Activated CD4-positive, alpha-beta T cell treated with anti-CD3 and anti-CD28 coated beads, Interleukin-2, amount 50 U/mL, for 16 hours (primary cell): ENCODE data around the gene TNS3.
"Not testable (repeated sequence)": the region's sequence is repeated elsewhere in the genome, so short reads cannot be mapped to it uniquely, and the experiment has no call there.

Experiments used
- DNase-seq: peaks from one replicate; pipeline ENCODE4 v3.0.0-alpha.2; 2020

TNS3 gene

DNA sequence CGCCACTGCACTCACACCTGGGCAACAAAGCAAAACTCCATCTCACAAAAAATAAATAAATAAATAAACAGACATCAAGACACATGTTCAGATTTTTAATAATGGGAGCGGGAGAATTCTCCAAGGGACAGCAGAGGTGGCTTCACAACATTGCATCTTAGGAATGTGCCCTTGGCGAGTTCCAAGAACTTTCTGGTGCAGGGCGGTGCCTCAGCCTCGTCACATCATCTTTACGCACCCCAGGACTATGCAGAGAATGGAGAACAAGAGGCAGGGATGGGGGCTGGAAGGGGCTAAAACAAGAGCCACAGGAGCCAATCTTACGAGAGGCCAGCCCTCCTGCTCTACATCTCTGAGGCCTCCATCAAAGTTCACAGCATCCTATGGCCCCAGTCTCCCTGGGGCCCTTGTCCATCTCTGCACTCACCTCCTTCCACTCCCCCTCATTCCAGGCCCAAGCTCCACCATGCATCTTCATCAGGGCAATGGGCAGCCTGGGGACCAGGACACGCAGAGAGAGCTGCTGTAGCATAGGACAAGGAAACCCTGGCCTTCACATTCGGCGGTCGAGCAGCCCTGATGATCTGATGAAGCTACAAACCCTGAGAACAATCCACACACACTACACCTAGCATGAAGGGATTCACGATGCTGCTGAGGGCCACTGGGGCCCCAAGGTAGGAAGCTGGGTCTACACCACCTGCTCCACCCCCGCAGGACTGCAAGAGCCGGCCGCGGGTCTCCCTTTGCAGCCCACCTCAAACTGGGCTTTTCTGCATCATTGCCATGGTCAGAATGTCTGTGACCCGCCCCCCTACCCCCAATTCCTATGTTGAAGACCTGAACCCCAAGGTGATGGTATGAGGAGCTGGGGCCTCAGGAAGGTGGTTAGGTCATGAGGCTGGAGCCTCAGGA lies 22.3 kb downstream of the TNS3 start:
- DNase-seq, result no peak

DNA sequence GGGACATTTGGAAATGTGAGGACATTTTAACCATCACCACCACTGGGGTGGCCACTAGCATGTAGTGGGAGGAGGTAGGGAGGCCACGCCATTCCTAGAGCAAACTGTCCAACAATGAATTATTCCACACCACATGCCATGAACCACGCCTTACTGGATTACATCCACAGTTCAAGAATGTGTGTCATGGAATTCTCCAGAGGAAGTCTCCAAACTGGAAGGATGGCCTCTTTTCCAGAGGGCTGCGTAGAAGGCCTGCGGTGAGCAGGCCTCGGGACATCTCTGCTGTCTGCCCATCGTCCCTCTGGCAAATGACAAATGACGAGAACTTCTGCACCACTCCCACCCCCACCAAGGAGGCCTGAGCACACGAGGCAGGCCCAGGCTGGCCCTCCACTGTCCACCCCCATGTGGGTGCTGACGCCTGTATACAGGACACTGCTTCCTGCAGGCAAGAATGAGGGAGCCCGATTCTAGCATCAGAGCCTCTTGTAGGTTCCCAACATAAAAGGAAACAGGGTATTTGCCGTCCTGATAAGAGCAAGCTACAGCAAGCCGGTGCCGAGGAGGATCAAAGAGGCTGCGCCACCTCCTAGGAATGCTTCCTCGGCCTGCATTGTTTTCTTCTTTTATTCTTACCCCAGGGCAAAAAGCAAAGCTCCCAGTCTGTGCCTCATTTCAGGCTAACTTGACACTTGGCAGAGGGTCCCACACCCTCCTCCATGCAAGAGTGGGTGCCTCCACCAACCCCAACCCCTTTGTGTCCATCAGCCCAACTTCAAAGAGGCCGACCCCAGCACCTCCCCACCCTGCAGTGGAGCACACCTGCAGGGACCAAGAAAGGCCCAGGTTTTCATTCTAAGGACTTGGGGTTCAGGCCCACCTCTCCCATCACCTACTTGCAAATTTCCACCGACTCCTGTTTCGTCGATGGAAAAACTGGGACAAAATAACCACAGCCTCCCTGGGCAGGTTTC lies 23.9 kb downstream of the TNS3 start:
- no peak for DNase-seq

DNA sequence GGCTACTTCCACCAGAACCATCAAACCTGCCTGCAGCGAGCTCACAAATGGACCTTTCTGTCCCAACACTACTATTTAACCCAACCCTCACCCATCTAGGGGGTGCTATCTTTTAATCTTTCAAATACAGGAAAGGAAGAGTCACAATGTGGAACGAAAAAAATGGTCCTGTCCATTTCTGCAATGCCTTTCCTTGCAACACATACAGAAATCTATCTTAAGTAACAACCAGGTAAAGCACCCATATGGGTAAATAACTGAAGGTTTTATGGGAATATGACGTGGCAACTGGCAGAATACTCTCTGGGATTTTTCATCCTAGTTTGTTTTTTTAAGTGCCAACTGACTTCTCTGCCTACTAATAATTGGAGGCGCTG lies 24.6 kb downstream of the TNS3 start:
- DNase-seq, result no peak

DNA sequence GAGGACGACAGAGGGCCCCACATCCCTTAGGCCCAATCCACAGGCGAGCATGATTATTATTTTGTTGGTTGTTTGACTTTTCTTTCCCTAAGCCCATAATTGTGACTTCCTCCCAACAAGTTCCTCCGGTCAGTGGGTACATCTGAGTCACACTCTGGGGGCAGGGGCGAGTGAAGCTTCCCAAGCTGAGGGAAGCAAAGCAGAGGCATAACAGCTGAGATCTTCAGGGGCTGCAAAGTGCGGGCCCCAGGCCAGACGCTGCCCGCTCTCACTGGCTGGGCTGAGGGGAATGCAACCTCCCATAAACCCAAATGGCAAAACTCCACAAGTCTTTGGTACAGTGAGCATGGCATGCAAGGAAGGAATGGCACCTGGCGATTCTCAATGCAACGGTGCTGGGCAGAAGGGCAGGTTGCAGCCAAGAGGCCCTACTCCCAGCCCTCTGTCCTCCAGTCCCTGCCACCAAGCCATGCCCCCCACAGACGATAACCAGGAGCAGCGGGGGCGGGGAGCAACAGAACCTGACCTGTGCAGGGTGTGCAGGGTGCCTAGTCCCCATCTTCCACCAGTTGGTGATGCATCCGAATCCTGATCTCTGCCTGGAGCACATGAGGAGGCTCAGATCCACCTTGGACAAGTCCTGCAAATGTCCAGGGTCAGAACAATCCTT lies 25.3 kb downstream of the TNS3 start:
- DNase-seq, result no peak

DNA sequence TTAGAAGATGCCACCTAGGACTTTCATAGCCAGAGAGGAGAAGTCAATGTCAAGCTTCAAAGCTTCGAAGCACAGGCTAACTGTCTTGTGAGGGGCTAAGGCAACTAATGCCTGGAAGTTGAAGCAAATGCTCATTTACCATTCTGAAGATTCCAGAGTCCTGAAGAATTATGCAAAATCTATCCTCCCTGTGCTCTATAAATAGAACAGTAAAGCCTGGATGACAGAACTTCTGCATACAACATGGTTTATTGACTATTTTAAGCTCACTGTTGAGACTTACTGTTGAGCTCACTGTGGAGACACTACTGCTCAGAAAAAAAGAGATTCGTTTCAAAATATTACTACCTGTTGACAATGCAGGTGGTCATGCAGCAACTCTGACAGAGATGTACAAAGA lies 28.6 kb downstream of the TNS3 start:
- no peak for DNase-seq

DNA sequence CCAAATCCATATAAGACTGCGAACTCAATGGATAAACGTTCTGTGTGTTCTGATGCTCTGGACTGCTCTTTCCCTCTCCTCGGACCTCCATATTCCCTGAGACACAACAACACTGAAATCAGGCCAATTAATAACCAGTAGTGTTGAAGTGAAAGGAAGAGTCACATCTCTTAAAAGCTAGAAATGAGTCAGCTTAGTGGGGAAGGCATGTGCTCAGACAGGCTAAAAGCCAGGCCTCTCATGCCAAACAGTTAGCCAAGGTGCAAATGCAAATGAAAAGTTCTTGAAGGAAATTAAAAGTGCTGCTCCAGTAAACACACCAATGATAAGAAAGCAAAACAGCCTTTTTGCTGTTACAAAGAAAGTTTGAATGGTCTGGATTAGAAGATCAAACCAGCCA lies 29.3 kb downstream of the TNS3 start:
- peak; percentile 4 for DNase-seq

DNA sequence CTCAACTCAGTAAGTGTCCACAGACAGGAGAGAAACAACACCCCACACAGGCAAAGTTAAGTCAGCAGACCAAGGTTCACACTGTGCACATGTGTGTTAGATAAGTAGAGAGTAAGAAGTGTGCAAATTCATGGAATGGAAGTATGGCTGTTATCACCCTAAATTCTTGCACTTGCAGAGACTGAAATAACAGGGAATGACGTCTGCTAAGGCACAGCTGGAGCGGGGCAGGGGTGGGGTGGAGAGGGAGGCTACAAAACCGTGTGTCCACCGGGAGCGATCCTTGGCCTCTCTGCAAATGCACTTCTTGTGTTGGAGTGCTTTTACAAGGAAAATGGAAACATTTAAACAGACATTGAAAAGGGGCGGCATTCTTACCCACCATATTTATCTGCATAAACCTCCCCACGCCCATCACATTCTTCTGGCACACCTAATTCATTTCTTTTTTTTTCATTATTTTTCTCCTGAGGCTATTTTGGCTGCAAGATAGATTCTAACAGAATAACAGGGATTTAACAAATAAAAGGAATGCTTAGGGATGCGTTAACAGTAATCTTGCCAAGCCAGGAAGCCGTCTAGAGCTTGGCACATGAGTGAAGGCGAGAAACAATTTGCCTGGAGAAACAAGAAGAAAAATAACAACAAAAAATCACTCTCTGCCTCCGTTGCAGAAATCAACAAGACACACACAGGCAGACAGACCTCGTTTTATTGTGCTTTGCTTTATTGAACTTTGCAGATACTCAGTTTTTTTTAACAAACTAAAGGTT lies 30.1 kb downstream of the TNS3 start:
- DNase-seq, result no peak

DNA sequence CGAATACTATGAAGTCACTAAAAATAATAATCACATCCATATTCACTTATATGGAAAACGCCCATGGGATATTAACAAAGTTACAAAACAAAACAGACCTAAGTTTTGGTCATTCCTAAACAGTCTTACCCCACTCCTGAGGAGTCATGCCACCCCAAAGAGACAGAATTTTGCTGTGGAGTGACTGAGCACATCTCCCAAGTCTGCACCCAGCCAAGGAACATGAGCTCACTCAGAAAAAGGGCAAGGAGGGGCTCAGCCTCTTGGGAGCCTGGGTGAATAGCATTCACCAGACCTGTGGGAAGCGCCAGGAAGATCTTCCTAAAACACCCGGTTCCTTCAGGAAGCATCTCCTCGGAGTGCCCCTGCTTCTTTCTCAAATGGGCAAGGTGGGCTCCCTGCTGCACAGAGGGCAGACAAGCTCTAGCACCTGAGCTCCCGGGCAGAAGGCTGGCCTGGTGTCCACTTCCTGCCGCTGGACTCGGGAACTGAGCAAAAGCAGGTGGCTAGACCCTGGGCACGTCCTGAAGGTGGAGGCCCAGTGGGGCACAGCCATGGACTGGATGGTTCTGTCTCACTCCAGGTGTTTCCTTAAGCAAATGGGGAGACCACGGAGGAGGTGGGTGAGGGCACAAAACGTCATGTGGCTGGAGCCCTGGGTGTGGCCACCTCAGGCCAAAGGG lies 31.0 kb downstream of the TNS3 start:
- no peak for DNase-seq

DNA sequence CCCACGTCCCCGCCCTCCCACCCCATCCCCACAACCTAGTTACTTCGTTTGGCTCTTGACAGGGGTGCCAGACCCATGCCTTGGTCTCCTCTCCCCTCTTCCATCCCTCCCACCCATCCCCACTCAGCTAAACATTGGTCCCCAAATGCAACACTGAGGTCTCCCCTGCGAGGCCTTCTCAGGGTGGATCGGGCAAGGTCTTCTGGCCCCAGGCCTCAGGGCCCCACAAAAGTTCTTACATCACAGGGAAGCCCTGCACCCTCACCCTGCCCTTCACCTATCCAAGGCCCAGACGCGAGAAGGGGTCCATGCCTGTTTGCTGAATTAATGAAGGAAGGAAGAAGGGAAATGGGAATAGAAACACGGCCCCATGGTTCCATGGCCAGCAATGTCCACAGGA lies 32.0 kb downstream of the TNS3 start:
- no peak for DNase-seq

DNA sequence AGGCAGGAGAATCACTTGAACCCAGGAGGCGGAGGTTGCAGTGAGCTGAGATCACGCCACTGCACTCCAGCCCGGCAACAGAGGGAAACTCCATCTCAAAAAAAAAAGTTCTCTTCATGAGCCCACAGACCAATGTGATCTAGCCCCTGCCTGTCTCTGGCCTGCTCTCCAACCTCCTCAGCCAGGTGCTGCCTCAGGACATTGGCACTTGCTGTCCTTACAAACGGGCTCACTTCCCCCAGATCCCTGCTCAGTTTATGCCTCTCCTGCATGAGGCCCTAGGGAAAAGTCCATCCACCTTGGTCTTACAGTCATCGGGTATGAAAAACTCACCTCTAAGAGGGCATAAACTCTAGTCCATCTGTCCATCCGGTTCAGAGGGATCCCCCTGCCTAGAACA lies 32.5 kb downstream of the TNS3 start:
- no peak for DNase-seq

DNA sequence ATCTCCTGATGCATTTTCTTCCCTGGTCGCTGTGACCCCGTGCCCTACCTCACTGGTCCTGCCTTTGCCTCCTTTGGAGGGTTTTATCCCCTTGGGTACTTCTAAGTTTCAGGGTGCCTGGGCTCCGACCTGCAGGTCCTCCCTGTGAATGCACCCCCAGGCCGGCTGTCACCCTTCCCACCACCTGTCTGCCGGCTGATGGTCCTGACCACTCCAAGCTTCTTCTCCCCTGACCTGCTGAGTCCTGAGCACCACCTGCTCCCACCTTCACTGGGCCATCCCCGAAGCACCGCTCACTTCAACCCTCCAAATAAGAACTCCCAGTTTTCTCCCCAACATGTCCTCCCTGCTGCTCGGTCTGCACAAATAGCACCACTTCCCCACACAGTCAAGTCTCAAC lies 33.4 kb downstream of the TNS3 start:
- DNase-seq, result no peak

DNA sequence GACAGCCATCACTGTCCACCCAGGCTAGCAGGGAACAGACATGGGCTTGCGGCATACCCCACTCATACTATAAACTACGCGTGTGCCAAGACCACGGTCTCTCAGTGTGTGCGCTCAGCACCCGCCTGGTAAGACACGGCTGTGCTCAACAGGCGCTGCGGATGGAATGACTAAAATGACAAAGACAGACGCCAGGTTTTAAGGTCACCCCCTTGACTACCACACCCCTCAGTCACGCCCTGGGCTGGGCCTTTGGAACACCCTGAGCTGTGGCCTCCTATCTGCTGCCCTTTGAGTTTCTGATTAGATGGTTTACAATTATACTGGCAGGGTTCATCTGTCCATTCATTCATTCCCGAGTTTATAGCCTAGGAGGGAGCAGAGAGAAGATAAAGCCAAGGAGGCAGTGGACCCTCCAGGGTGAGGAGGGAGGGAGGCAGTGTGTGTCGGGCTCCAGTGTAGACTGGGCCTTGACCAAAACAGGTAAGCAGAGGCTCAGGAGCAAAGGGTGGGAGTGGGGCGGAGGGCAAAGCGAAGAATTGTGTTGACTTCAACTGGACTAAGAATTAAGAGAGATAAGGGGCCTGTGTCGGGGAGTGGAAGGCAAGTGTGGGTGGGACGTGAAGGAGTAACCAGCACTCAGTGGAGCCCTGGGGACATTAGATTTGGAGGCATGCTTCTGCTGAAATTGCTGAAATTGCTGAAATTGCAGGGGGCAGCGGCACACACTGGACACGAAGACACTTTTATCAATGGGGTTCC lies 35.0 kb downstream of the TNS3 start:
- DNase-seq, result no peak

DNA sequence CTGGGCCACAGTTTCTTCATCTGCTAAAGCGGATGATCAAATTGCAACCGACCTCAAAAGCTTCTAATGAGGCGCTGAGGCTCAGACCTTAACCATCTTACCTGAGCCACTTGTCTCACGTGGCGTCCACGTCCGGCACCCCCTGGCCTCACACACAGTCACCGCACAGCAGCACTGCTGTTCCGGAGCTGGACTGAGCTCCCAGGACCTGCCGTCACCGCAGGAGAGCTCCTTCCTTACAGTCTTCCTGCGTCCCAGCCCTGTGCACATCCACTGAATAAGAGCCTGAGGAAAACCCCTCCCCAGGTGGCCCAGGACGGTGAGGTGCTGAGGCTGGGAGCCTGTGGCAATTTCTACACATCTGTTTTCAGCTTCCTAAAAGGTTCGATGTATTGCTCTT lies 35.7 kb downstream of the TNS3 start:
- DNase-seq, result no peak

DNA sequence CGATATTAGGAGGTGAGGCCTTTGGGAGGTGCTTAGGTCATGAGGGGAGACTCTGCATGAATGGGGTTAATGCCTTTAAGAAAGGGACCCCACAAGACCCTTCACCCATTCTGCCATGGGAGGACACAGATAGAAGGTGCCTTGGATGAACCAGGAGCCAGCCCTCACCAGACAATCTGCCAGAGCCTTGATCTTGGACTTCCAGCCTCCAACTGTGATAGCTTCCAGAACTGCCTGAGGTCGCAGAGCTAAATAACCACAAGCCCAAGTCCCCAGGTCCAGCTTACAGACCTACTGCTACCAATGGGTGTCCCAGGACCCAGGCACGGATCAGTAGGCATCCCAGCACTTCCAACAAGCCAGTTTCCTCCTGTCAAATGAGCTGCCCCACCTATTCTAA lies 37.5 kb downstream of the TNS3 start:
- no peak for DNase-seq

DNA sequence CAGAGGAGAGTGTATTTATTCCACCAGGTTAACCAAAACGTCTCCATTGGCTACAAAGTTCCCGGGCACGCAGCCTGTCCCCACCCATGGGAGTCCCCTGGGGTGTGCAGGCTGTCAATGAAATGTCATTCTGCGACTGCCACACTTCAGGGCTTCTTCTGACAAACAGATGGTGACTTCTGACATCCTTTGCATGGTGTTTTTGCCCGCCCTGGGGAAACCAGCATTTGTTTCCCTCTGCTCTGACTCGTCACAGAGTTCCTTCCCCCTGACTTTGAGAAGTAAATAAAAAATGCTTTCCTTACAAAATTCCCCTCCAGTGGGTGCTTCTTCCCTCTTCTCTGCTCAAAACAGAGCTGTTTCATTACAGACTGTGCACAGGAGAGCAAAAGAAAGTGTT lies 38.2 kb downstream of the TNS3 start:
- DNase-seq, result no peak

DNA sequence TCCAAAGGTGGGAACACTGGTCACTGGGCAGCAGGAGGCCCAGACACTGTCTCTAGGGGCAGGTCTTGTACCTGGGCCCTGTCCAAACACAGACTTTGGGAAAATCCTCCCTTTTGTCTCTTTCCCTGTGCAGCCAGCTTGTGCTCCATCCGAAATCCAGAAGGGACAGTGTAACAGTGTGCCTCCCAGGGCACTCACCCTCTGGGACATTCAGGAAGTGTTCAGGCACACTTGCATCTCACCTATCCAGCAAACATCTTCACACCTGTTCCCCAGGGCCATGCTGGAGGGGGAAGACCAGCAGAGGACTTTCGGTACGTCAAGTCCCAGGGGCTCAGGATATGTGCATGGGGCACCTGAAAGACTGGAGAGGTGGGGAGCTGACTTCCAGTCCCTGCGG lies 38.9 kb downstream of the TNS3 start:
- no peak for DNase-seq

DNA sequence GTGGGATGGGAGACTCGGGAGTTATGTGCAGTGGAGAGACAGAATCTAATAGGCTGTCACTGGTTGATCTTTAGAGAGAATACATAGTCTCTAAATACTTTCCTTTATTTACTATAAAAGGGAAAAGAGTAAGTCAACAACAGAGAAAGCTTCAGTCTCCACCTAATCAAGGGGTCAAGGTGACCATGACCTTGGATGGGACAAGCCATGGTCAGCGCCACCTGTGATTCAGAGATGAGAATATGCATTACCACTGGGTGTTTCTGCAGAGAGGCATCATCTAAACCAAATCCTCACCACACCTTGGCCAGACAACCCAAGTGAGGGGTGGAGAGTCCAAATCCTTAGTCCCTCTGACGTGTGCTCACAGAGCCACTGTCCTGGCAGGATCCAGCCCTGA lies 39.9 kb downstream of the TNS3 start:
- DNase-seq, result no peak

DNA sequence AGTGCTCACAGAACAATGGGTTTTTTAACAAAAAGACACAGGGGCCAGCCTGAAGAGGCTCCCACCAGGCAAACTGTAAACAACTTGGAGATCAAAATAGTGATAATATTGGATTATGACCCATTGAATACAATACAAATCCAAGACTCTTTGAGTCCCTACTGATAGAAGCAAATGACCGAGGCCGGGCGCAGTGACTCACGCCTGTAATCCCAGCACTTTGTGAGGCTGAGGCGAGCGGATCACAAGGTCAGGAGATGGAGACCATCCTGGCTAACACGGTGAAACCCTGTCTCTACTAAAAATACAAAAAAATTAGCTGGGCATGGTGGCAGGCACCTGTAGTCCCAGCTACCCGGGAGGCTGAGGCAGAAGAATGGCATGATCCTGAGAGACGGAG lies 40.4 kb downstream of the TNS3 start:
- not testable (repeated sequence) for DNase-seq

DNA sequence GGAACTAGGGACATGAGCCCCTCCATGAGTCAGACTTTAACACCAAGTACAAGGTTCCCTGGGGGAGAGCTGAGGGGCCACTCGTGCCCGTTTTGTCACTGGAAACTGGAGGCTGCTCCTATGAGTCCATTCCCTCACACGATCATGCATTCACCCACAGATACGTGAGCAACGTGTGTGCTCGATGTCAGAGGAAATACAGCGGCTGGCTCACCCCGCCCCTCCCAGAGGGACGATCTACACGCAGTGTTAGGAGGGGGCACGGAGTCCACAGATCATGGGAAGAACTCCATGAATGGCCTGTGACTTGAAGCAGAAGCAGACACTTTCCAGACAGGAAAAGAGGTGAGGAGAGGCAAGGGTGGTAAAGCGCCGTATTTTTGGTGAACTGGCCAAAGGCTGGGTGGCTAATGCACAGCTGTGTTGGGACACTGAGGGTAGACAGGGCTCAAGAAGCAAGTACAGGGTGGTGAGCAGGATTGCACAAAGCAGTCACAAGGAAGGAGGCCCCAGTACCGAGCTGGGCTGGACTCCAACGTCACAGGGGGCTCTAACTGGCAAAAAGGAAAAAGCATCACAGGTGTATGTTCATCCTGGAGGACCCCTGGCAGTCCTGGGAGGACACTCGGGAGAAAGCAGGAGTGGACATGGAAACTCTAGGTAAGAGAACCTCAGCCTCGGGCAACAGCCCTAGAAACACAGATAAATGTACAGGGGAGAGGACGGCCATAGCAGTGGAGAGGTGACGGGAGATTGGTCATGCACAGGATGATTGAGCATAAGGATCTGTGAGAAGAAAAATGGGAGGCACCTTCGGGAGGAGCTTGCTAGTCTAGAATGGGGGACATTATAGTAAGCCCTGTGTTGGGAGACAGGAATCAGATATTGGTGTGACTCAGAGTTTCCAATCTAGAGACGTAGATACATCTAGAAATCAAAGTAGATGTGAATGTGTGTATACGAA lies 41.2 kb downstream of the TNS3 start:
- no peak for DNase-seq

DNA sequence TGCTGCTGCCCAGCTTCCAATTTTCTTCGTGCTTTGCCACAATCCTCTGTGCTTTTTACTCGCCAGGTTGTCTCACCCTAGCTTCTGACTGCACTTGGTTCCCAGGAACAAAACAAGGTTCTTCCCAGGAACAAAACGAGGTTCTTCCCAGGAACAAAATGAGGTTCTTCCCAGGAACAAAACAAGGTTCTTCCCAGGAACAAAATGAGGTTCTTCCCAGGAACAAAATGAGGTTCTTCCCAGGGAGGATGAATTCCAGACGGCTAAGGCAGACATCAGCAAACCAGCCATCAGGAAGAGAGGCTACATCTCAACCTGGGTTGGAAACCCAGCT lies 41.9 kb downstream of the TNS3 start:
- no peak for DNase-seq
